Measurements from ENCODE around the gene NCKAP5. TPM values are rescaled to one million over a fixed set of nuclear protein-coding genes. Genes with fewer than 3 reads are reported as not detected.

The NCKAP5 gene
- polyA plus RNA-seq, 3 donors: not detected

DNA sequence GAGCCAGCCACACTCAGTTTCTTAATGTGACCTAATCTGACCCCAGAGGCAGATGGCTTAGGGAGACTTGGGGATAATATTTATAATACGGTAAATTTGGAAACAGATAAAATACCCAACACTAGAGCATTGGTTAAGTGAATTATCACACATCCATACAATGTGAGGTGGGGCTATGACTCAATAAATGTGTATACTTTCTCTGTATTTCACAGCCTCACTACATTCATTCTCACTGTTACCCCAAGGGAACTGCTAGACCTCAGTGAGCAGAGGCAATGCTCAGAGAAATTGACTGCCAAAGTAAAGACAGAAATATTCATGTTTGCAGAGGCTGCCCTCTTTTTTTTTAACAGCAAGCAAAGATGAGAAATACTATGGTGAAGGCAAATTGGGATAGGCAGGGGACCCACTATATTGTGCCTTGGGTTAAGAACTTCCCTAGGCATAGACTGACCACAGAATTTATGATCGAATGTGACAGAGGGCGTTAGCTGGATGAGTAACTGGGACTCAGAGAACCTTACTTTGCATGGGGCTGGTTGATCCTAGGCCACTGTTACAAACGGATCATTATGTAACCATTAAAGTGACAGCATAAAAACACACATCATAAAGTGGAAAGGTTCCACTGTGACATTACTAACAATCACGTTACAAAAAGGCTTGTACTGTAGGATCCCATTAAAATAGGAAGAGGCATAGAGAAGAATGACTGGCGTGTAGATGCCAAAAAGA, 652.3 kb downstream of the NCKAP5 start:
- Mint-ChIP-seq H3K27ac (no peak overlapping the region), H3K9me3 (peaks cover 0 to 4% (median 0%) of the 10 kb centered on the region in 7 donors), H3K36me3 (no peaks in the 10 kb centered on the region), H3K27me3 (ENCODE audit: low read depth in 3 of 3) (peaks cover 0 to 4% (median 0%) of the 10 kb centered on the region in 3 donors), H3K4me3 (no peak overlapping the region), H3K4me1 (no peaks in the 10 kb centered on the region)
- no peaks in the 10 kb centered on the region for H3K36me3 ChIP-seq (replicated peaks in 1 of 2; ENCODE audit: control insufficient read depth in 1 of 2, insufficient read depth in 2 of 2, low read length in 2 of 2)
- WGBS (ENCODE audit: insufficient coverage): no CpG with 5 or more reads among the region's 6 CpGs
- no peaks in the 10 kb centered on the region for H3K9me3 ChIP-seq (replicated peaks in 1 of 2; ENCODE audit: control insufficient read depth in 1 of 2, insufficient read depth in 1 of 2, low read length in 2 of 2)
- H3K27me3 ChIP-seq (ENCODE audit: control insufficient read depth in 2 of 2, insufficient read depth in 2 of 2, low read length in 2 of 2): no peaks in the 10 kb centered on the region
- no peaks in the 10 kb centered on the region for H3K4me1 ChIP-seq (ENCODE audit: control insufficient read depth in 1 of 2, insufficient read depth in 2 of 2, low read length in 2 of 2)
- intact Hi-C loops (cut with micrococcal nuclease): no loop called here
- H2AFZ ChIP-seq (ENCODE audit: insufficient read depth, low read depth, low read length, poor library complexity, severe bottlenecking): no peak overlapping the region
- H4K20me1 ChIP-seq (ENCODE audit: insufficient read depth, low read length): no peaks in the 10 kb centered on the region
- H3K4me3 ChIP-seq (replicated peaks in 1 of 3; ENCODE audit: low read depth in 2 of 3, low read length in 3 of 3): no peak overlapping the region
- H3K27ac ChIP-seq (ENCODE audit: low read depth in 1 of 2, low read length in 2 of 2): no peak overlapping the region
- H3K79me2 ChIP-seq (ENCODE audit: insufficient read depth, low read length): no peaks in the 10 kb centered on the region
- no peak overlapping the region for H3K4me2 ChIP-seq (replicated peaks; ENCODE audit: extremely low read depth, low read length, poor library complexity, severe bottlenecking)
- TF ChIP-seq, protein P1, sequence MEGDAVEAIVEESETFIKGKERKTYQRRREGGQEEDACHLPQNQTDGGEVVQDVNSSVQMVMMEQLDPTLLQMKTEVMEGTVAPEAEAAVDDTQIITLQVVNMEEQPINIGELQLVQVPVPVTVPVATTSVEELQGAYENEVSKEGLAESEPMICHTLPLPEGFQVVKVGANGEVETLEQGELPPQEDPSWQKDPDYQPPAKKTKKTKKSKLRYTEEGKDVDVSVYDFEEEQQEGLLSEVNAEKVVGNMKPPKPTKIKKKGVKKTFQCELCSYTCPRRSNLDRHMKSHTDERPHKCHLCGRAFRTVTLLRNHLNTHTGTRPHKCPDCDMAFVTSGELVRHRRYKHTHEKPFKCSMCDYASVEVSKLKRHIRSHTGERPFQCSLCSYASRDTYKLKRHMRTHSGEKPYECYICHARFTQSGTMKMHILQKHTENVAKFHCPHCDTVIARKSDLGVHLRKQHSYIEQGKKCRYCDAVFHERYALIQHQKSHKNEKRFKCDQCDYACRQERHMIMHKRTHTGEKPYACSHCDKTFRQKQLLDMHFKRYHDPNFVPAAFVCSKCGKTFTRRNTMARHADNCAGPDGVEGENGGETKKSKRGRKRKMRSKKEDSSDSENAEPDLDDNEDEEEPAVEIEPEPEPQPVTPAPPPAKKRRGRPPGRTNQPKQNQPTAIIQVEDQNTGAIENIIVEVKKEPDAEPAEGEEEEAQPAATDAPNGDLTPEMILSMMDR (IDR thresholded peaks at IDR 0.05): no peak
- DNase-seq: no peak
- H3K9ac ChIP-seq (ENCODE audit: insufficient read depth, low read length, poor library complexity, severe bottlenecking): no peak overlapping the region

DNA sequence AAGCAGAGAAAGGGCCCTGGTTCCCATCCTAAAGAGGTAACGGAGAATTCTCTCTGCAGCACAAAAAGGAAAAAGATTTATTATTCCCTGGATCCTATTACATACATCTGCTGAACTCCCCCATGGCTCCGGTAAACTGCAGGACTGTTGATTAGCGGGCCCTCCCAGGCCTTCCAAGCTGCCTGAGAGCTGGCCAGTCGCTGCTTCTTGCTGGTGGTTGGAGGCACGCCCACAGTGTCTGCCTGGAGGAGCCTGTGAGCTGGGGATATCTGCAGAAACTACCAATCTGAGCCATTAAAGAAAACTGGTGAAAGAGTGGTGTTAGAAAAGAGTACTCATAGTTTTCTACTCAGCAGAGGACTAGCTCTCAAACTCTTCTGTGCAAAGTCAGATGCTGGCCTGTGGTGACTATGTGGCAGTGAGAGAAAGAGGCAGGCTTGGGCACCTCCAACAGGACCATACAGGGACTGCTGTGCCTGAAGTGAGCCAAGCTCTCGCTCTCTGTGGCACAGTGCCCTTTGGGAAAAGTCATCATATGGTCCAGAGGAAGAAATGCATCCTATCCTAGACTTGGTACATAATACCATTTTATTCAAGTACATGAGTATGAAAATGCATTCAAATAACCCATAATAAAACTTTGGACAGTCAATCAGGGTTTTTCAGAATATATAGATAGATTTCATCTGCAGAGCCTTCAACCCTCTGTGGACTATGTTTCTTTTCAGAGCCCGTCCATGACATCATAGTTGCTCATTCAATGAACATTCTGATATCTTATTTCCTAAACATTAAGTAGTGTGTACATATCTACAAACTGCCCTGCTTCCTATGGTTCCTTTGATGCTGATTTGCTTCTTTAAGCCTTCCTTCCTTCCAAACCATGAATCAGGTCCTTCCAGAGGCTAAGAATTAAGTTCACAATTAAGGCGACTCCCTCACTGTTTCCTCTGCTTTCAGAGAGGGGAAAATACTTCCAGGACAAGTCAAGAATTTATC, 656.2 kb downstream of the NCKAP5 start:
- Histone ChIP-seq H3K79me2 (ENCODE audit: insufficient read depth, low read length) (no peaks in the 10 kb centered on the region), H3K27ac (ENCODE audit: low read depth in 1 of 2, low read length in 2 of 2) (no peak overlapping the region), H3K4me1 (ENCODE audit: control insufficient read depth in 1 of 2, insufficient read depth in 2 of 2, low read length in 2 of 2) (no peaks in the 10 kb centered on the region), H3K9ac (ENCODE audit: insufficient read depth, low read length, poor library complexity, severe bottlenecking) (no peak overlapping the region), H4K20me1 (ENCODE audit: insufficient read depth, low read length) (no peaks in the 10 kb centered on the region), H3K4me2 (replicated peaks; ENCODE audit: extremely low read depth, low read length, poor library complexity, severe bottlenecking) (no peak overlapping the region), H3K27me3 (ENCODE audit: control insufficient read depth in 2 of 2, insufficient read depth in 2 of 2, low read length in 2 of 2) (no peaks in the 10 kb centered on the region), H2AFZ (ENCODE audit: insufficient read depth, low read depth, low read length, poor library complexity, severe bottlenecking) (no peak overlapping the region), H3K4me3 (replicated peaks in 1 of 3; ENCODE audit: low read depth in 2 of 3, low read length in 3 of 3) (no peak overlapping the region), H3K36me3 (replicated peaks in 1 of 2; ENCODE audit: control insufficient read depth in 1 of 2, insufficient read depth in 2 of 2, low read length in 2 of 2) (no peaks in the 10 kb centered on the region), H3K9me3 (replicated peaks in 1 of 2; ENCODE audit: control insufficient read depth in 1 of 2, insufficient read depth in 1 of 2, low read length in 2 of 2) (no peaks in the 10 kb centered on the region)
- H3K4me3 Mint-ChIP-seq: no peak overlapping the region
- TF ChIP-seq, protein P1 (IDR thresholded peaks at IDR 0.05): no peak
- H3K9me3 Mint-ChIP-seq: peaks cover 0 to 8% (median 0%) of the 10 kb centered on the region in 7 donors
- H3K27ac Mint-ChIP-seq: no peak overlapping the region
- peaks cover 0 to 1% (median 0%) of the 10 kb centered on the region in 3 donors for H3K27me3 Mint-ChIP-seq (ENCODE audit: low read depth in 3 of 3)
- DNase-seq: no peak
- intact Hi-C loops (cut with micrococcal nuclease): no loop called here
- WGBS (ENCODE audit: insufficient coverage): 83% methylated on average over 3 of the region's 8 CpGs
- H3K36me3 Mint-ChIP-seq: no peaks in the 10 kb centered on the region
- no peaks in the 10 kb centered on the region for H3K4me1 Mint-ChIP-seq
